HG03097 (cell line): ENCODE measurements around the gene CYSLTR2.

ENCODE experiments used
- ATAC-seq: cut with Tn5 transposase; IDR thresholded peaks from one replicate; pipeline ENCODE4 v1.9.1; 2021; ENCODE audit not compliant: unreplicated experiment, low FRiP score

Gene CYSLTR2, protein sequence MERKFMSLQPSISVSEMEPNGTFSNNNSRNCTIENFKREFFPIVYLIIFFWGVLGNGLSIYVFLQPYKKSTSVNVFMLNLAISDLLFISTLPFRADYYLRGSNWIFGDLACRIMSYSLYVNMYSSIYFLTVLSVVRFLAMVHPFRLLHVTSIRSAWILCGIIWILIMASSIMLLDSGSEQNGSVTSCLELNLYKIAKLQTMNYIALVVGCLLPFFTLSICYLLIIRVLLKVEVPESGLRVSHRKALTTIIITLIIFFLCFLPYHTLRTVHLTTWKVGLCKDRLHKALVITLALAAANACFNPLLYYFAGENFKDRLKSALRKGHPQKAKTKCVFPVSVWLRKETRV

DNA sequence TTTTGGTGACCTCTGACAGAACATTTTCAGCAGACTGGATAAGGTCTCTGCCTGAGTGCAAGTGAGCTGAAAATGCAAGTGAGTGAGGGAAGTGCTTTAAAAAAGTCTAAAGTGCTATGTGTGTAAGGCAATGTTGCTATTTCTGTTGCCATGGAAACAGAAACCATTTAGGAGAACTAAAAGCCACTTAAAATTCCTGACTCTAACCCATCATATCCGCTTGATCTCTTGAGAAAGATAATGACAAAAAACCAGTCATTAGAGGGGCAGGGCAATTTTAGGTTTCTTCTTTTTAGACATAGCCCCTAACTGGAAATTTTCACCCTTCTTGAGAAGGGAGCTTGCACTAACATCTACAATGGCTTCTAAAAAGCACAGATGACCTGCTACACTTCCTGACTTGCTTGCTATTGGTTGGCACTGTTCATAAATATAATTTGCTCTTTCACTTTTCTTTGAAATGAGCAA lies at the start of gene CYSLTR2:
Gene CYSLTR2 (plus strand): TSS at position 458 of the 468 bp plus-strand sequence. CDS start 52,889 bp downstream, outside the sequence.
- ATAC-seq, result no peak

DNA sequence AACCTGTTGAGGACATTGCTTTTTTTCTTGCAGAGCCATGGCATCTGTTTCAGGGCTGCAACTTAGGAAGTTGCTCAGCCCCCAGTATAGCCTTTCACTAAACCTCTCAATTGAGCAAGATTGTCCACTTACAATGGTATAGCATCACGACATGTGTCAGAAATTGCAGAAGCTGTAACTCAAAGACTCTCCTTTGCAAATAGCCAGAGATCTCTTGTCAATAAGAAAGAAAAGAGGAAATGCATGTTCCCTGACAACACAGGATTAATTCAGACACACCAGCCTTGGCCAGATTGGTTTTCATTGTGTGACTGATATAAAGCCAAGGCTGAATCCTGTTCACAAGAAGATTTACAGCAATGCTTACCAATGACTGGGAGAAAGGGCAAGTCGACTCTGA lies 38.7 kb upstream of the CYSLTR2 start:
- no peak for ATAC-seq

DNA sequence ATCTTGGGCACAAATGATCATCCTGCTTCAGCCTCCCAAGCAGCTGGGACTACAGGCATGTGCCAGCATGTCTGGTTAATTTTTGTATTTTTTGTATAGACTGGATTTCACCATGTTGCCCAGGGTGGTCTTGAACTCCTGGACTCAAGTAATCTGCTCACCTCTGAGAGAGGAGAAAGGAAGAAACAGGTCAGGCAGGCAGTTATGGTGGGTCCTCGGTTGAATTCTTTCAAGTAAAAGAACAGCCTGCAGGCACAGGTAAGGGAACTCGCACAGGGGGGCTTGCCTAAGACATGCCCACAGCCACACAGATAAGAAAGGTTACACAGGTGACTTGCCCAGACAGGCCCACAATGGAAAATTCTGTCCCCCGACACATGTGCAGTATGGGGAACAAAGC lies 34.8 kb upstream of the CYSLTR2 start:
- ATAC-seq, result no peak

DNA sequence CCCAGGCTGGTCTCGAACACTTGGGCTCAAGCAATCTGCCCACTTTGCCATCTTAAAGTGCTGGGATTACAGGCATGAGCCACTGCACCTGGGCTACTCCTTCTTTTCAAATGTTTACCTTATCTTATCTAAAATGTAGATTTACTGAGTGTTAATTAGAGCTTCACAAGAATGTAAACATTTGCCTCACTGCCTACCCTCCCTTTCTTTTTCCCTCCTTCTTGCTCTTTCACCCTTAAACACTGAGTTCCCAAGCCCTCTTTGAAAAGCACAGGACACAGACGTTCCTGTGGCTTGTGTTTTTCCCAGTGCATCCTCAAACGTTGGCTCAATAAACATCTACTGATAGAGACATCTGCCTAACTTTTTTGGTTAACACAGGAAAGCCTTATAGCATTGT lies 32.7 kb upstream of the CYSLTR2 start:
- no peak for ATAC-seq

DNA sequence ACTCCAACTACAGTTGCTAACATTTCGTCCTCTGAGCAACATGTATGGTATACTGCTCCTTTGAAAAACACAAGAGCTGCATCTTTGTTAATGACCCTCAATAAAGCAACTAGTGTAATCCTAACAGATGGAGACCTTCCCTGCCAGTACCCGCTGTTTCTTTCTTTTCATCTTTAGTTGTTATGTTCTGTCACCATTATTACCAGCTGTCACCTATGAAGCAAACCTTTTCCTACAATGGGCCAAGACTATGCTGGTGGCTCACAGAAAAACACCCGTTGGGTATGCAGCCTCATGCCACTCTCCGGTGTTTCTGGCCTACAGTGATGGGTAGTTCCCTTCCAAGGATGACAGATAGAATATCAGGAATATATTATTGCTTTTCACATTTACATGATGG lies 29.7 kb upstream of the CYSLTR2 start:
- ATAC-seq, result no peak

DNA sequence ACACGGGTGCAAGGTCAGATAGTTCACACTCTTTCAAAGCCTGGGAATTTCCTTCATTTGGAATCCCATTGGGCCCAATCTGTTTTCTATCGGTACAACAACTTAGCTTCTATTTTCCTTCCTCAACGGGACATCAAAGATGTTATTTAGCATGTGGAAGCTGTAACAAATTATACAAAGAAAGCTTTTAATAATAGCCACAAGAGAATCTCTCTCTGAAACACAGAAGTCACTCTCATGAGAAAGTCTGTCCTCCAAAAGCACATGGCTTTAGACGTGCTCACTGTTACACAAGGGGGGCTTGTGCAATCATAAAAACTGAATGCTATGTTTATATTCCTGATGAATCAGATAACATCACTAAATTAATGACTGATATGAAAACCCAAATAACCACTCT lies 28.9 kb upstream of the CYSLTR2 start:
- no peak for ATAC-seq

DNA sequence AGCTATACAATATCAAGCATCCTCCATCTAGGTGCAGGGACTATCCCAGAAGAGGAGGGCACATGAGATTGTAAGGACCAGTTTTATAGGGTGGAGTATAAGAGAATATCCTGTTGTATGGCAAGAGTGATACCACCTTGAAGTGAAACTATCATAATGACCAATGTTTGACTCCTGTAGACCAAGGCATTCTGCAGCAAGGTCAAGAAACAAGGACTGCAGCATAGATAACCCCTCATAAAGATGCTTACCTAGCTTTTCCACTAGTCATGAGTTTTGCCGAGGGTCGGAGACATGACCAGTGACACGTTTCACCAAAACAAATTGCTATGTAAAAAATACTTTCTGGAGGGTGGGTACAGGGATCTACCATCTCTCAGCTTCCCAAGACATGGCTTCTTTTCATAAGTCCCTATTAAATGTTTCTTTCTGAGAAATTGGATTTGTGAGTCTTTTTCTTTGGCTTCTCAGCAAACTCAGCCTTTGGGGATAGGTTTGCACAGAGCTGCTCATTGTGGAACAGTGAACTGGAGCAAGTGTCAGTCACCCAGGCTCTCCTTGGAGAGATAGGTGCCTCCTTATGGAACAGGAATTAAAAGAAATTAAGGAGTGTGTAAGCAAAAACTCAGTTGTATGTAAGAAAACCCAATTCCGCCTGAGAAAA lies 28.2 kb upstream of the CYSLTR2 start:
- ATAC-seq, result no peak

DNA sequence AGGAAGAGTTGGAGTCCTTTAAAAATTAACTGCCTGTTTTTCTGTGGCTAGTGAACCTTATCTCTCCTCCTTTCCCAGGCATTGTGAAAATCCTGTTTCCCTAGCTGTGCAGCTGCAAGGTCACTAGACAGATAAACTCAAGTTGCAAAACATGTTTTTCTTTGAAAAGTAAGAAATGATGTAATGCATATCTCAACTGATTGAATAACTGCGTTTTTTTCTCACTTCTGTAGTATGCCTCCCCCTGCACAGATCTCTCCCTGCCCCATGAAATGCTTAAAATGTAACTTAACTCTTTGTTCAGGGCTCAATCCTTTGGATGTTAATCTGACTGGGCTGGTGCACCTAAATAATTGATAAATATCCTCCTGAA lies 27.7 kb upstream of the CYSLTR2 start:
- ATAC-seq, result no peak

DNA sequence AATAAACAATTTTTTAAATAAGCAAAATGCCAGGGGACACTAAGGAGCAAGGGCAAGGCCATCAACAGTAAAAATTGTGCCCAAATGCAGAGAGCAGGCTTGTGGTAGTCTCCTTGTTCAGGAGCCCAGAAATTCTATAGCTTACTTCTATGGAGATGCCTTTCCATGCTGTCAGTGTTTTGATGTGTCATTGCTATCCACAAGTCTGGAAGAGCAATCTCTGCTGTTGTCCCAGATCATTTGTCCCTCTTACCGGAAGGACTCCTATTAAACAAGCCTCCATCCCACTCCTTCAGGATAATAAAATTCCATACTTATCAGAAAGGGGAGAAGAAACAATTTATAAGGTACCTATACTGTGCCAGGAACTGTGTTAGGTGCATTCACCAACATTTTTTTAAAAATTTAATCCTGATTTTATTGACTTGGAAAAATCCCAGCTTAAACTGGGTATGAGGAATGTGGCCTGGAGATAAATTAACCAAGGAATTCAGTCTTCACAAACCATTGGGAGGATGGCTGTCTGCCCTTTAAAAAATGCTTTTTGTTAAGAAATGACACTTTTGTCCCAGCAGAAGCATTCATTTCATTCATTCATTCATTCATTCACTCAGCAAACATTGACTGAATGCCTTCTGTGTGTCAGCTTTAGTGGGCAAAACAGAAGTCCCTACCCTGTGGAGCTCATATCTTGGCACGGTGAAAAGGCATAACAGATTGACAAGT lies 26.8 kb upstream of the CYSLTR2 start:
- no peak for ATAC-seq

DNA sequence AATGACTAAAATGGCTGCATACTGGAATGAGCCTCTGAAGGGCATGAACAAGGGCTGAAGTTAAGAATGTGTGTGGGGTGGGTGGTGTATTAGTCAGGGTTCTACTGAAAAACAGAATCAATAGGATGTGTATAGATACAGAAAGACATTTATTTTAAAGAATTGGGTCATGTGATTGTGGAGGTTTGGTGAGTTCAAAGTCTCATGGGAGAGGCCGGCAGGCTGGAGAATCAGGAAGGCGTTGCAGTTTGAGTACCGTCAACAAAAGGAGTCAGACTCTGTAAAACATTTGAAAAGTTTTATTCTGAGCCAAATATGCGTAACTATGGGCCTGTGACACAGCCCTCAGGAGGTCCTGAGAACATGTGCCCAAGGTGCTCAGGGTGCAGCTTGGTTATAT lies 24.5 kb upstream of the CYSLTR2 start:
- ATAC-seq, result no peak

DNA sequence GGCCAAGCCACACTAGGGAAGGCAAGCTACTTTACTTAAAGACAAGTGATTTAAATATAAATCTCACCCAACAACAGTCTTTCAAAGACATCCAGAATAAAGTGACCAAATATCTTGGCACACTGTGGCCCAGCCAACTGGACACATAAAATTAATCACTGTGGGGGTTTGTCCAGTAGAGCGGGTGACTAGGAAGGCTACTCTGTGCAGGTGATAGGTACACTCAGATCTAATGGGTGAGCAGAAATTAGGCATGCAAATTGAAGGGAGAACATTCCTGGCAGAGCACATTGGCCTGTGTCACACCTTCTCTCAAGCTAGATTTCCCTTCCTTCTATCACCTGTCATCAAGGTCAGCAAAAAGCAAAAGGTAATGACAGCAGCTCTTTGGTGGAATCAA lies 23.4 kb upstream of the CYSLTR2 start:
- no peak for ATAC-seq

DNA sequence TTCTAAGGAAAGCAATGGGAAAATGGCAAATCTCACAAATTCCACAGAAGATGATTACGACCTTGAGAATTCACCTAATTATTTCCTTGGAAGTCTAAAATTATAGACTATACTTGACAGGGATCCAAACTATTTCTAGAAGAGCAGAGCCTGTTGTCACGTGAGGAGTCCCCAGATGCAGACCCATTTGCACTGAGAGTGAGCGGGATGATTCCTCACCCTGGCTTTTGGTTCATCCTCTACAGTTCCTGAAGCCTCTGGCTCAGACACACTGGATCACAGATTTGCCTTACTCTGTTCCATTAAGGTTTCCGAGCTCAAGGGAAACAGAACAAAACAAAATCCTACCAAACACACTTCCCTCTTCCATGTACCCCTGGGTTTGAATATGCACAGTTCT lies 23.0 kb upstream of the CYSLTR2 start:
- no peak for ATAC-seq

DNA sequence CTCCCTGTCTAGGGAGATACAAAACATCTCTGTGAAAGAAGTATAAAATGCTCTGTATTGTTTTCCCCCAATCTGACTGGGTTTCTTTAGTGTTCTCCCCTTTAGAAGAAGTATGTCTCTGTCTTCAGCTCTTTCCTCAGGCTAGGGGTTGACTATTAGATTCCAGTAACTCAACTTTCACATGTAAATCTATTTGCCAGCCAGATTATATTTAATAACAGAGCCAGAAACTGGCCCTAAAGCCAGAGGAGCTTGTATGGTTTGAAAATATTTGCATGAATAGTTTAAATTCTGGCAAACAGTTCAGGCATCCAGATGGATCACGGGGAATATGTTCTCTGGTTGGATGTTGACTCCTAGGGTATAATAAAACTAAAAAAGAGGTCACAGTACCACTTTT lies 22.3 kb upstream of the CYSLTR2 start:
- no peak for ATAC-seq

DNA sequence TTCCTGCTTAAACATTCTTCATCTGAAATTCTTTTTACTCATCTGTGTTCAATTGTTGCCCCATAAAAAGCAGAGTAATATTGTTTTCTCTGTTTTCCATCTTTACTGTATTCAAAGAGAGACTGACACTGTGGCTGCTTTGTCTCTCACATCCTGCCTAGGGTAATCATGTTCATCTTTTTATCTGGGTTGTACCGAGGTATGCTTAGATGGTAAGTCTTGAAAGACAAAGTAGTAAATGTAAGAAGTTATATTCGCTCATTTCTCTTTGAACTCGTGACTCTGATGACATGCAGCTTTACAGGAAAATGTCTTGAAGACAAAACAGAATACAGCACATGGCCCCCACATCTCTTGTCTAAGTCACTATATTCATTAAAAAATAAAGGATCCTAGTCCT lies 20.0 kb upstream of the CYSLTR2 start:
- no peak for ATAC-seq

DNA sequence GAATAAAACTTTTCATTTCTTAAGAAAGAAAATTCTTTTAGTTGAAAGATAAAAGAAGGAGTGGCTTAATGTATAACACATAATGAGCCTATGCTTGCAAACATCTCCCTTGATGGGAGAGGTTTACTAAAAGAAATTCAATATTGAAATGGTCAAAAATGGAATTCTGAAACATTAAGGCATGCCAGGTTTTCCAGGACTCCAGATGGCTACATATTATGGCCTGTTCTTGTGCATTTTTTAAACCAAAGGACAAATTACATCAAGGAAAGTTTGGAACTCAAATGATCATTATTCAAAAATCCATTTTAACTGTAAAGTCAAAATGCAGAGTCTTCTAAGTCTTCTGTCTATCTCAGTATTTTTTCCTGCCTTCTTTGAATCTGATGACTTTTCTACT lies 19.1 kb upstream of the CYSLTR2 start:
- ATAC-seq, result no peak

DNA sequence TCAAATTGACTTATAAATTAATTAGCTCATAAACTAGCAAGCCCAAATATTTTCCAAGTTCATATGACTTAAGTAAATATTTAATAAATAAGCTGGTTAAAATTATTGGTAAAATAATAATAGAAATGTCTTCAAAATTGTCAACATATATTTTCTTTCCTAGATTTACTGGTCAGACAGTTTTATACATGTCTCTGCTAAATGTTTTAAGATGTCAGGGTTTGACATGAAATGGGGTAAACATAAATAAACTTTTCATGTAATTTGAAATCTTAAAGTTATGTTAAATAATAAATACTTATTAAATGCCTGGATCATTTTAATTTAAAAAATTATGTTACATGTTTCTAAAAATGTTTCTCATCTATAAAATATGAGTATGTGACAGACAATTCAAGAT lies 18.3 kb upstream of the CYSLTR2 start:
- no peak for ATAC-seq

DNA sequence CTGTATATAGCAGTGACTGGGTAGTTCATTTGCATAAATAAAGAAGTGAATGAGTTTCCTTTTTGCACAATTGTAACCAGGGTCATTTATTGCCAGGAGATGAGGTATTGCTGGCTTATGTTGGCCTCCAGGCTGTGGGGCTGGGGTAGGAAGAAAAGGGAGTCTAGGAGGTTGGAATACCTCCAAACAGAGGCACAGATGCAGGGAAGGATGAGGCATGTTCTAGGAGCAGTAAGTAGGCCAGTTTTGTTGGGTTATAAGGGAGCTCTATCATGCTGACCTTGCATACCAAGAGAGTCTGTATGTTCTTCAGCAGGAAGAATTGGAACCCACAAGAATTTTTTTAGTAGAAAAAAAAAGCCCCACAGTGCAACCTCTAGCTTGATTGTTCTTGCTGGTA lies 17.2 kb upstream of the CYSLTR2 start:
- ATAC-seq, result no peak

DNA sequence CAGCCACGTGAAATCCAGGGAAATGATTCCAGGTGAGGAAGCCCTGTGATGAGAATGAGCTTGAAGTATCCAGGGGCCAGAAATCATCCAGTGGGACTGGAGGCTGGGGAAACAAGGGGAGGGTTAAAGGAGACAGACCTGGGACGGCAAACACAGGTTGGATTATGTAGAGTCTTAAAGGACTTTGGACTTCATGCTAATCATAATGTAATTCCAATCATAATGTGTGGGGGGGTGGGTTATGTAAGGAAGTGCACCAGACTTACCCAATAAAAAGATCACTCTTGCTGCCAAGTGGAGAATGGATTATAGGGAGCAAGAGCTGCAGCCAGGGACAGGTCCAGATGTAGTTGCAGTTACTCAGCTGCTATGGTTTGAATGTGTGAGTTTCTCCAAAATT lies 16.1 kb upstream of the CYSLTR2 start:
- no peak for ATAC-seq

DNA sequence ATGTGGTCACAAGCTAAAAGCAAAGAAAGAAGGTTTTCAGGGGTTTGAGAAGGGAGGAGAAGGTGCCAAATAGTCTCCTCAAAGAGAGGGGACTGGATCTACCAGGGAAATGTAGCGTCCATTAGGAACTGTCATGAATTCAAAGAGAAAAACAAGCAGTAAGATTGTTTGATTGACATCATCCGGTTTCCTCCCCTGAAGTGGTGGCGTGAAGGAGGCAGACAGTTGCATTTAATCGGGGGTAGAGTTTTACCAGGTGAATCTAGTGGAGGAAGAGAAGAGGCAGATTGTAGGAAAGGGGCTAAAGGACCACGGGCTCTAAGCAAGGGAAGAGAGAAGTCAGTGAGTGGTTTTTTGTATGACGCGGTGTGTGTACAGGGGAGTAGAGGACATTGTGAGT lies 13.0 kb upstream of the CYSLTR2 start:
- ATAC-seq, result no peak

DNA sequence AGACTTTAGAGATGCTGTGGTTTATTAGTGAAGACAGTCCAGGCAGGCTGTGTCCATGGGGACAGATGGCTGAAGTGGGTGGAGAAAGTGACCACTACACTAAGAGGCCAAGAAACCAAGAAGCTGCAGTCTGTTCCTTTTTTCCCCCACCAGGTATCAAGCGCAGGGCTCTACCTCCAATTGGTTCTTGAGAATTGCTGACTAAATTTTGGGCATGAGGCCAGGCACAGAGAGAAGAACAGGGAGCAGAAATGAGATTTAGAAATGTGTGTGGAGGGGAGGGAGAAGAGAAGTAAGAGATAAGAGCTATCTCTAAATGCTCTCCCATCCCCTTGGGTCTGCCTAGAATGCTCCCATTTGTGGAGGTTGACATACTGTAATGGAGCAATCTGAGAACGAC lies 12.3 kb upstream of the CYSLTR2 start:
- no peak for ATAC-seq

DNA sequence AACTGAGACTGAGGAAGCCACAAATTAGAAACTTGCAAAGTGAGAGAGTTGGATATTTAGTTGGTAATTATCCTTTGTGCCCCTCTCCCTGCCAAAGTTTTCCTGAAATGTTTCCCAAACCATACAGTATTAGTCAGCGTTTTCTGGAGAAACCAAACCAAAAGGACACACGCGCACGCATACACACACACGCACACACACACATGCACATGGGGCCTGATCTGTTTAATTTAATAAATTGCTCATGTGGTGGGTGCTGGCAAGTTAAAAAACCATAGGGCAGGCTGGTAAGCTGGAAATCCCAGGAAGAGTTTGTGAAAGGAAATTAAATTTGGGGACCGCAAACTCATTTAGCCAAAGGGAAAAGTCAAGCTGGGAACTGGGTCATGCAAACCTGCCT lies 11.7 kb upstream of the CYSLTR2 start:
- ATAC-seq, result no peak

DNA sequence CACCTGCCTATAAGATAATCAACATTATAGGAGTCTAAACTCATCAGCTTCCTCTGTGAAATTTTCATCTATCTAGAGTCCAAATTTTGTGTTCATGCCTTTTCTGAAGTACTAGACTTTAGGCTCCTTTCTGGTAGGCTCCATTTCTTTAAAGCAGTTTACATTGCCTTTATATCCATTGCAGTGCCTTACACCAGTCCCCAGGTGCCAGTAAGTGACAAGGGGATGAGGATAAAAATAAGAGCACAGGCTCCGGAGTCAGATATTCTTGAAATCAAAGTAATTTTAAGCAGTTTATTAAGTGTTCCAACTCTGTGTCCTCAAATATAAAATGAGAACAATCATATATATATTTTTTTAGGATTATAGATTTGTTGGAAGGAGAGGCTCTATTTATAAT lies 10.6 kb upstream of the CYSLTR2 start:
- ATAC-seq, result no peak
